ENCODE measurements around the gene NPC1.
"Not testable (repeated sequence)": the region's sequence is repeated elsewhere in the genome, so short reads cannot be mapped to it uniquely, and the experiment has no call there.

The NPC1 gene

GRCh38 chr18:23494992-23495391, 91.3 kb downstream of the NPC1 start:
- no peak for DNase-seq (ENCODE audit: extremely low spot score)
- TF ChIP-seq, protein P1, sequence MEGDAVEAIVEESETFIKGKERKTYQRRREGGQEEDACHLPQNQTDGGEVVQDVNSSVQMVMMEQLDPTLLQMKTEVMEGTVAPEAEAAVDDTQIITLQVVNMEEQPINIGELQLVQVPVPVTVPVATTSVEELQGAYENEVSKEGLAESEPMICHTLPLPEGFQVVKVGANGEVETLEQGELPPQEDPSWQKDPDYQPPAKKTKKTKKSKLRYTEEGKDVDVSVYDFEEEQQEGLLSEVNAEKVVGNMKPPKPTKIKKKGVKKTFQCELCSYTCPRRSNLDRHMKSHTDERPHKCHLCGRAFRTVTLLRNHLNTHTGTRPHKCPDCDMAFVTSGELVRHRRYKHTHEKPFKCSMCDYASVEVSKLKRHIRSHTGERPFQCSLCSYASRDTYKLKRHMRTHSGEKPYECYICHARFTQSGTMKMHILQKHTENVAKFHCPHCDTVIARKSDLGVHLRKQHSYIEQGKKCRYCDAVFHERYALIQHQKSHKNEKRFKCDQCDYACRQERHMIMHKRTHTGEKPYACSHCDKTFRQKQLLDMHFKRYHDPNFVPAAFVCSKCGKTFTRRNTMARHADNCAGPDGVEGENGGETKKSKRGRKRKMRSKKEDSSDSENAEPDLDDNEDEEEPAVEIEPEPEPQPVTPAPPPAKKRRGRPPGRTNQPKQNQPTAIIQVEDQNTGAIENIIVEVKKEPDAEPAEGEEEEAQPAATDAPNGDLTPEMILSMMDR (IDR thresholded peaks at IDR 0.05; ENCODE audit: control extremely low read depth, extremely low read depth, low read depth, missing control alignments), result no peak
- POLR2A ChIA-PET, result no interaction called here
- CTCF ChIA-PET, result interaction anchor here (0.9 to 14.2 kb wide), 2 partner anchors 12 to 21 kb away, joined by 3 to 178 read pairs; no protein-coding TSS in a partner anchor

DNA sequence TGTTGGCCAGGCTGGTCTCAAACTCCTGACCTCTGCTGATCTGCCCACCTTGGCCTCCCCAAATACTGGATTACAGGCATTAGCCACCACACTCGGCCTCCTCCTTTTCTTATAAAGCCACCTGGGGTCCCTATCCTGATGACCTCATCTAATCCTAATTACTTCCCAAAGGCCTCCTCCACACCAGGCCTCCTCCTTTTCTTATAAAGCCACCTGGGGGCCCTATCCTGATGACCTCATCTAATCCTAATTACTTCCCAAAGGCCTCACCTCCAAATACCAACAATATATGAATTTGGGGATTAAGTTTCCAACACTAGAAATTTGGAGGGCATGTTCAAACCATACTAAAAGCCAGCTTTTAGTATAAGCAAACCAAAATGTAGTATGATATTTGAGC, 92.7 kb downstream of the NPC1 start:
- DNase-seq (ENCODE audit: extremely low spot score), result no peak
- ChIA-PET CTCF (interaction anchor here (1.3 to 14.2 kb wide), 2 partner anchors 10 to 210 kb away, joined by 3 to 178 read pairs; no protein-coding TSS in a partner anchor), POLR2A (no interaction called here)
- TF ChIP-seq, protein P1 (IDR thresholded peaks at IDR 0.05; ENCODE audit: control extremely low read depth, extremely low read depth, low read depth, missing control alignments), result no peak

DNA sequence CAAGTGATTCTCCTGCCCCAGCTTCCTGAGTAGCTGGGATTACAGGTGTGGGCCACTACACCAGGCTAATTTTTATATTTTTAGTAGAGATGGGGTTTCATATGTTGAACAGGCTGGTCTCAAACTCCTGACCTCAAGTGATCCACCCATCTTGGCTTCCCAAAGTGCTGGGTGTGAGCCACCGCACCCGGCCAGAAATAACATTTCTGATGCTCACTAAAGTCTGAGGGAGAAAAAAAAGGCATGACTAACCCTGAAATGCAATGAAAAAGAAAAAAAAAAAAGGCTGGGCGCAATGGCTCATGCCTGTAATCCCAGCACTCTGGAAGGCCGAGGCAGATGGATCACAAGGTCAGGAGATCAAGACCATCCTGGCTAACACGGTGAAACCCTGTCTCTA, 96.7 kb downstream of the NPC1 start:
- CTCF ChIA-PET, result interaction anchor here (2.1 kb wide), 1 partner anchor 9 kb away, joined by 14 read pairs; no protein-coding TSS in a partner anchor
- POLR2A ChIA-PET; DNase-seq (ENCODE audit: extremely low spot score): not testable (repeated sequence)

DNA sequence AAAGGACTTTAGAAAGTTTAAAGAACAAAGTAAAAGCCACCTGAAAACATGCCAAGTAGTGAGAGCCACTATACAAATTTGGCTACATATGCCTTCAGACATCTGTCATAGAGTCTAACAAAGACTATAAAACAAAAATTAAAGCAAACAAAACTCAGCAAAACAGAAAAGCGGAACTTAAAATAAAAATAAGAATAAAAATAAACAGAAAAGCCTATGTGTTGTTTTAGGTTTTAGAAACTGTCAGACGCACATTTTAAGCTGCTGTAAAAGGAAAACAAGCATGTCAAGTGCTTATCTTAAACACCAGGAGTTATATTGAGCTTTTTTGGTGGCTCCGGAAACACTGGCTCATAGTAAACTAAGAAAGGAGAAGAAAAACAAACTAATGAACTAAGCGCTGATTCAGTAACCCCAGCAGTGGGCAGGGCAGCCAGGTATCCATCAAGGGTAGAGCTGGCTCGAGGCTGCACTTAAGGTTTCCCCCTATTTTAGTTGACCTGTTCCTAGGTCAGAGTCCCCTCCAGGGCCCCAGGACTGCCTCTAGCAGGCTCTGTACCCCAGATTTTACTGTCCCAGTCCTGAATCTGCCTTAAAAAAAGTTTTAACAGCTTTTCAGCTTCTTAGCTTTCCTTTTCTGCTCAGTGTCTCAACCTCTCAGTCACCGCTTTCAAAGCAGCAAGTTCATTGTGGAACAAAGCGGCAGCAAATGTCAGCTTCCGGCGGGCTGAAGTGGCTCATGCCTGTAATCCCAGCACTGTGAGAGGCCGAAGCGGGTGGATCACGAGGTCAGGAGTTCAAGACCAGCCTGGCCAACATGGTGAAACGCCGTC, 98.4 kb downstream of the NPC1 start:
- ChIA-PET CTCF (interaction anchor here (0.9 to 11.4 kb wide), 8 partner anchors 9 to 431 kb away, joined by 3 to 178 read pairs (median 6); partner anchors contain the start of gene RMC1), POLR2A (interaction anchor here (0.5 to 1.6 kb wide), 3 partner anchors 13 to 27 kb away, joined by 3 to 6 read pairs (median 4); no protein-coding TSS in a partner anchor)
- TF ChIP-seq, protein P1 (IDR thresholded peaks at IDR 0.05; ENCODE audit: control extremely low read depth, extremely low read depth, low read depth, missing control alignments), result no peak
- no peak for DNase-seq (ENCODE audit: extremely low spot score)

GRCh38 chr18:23485386-23485785, 100.9 kb downstream of the NPC1 start:
- POLR2A ChIA-PET, result interaction anchor here (0.7 kb wide), 1 partner anchor 1644 kb away, joined by 5 read pairs; no protein-coding TSS in a partner anchor
- TF ChIP-seq, protein P1 (IDR thresholded peaks at IDR 0.05; ENCODE audit: control extremely low read depth, extremely low read depth, low read depth, missing control alignments), result no peak
- CTCF ChIA-PET, result interaction anchor here (2.6 to 11.4 kb wide), 2 partner anchors 11 to 15 kb away, joined by 13 to 178 read pairs; partner anchors contain the start of gene RMC1
- no peak for DNase-seq (ENCODE audit: extremely low spot score)

GRCh38 chr18:23484561-23485182, 101.6 kb downstream of the NPC1 start:
- ChIA-PET CTCF (interaction anchor here (0.8 to 11.4 kb wide), 8 partner anchors 10 to 353 kb away, joined by 3 to 178 read pairs (median 4); partner anchors contain the start of genes RIOK3 and RMC1), POLR2A (interaction anchor here (0.6 kb wide), 1 partner anchor 450 kb away, joined by 7 read pairs; no protein-coding TSS in a partner anchor)
- TF ChIP-seq, protein P1 (IDR thresholded peaks at IDR 0.05; ENCODE audit: control extremely low read depth, extremely low read depth, low read depth, missing control alignments), result no peak
- DNase-seq (ENCODE audit: extremely low spot score), result no peak

Data from GM10248 (cell line).